LoVo (cell line): Measurements from ENCODE around the gene SLC2A4.

Experiments used
- DNase-seq: peaks from one replicate; pipeline ENCODE4 v3.0.0-alpha.2; 2016; ENCODE audit warnings: low spot score

Gene SLC2A4

DNA sequence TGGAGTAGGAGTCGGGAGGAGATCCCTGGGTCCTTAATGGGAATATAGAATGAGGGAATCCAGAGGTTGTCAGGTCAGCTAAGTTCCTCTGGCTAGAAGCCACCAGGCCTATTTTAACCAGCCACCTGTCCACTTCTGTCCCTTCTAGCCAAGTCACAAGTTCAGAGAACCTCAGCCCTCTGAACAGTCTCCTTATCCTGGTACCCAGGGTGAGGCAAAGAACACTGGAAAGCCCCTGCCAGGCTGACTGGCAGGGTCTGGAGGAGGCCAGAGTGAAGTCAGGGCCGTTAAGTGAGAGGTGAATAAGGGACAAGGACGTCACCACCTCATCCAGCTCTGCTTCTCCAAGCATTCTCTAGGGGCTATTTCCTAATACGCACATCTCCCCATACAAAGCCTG is 32.7 kb upstream of the SLC2A4 start:
- no peak for DNase-seq

DNA sequence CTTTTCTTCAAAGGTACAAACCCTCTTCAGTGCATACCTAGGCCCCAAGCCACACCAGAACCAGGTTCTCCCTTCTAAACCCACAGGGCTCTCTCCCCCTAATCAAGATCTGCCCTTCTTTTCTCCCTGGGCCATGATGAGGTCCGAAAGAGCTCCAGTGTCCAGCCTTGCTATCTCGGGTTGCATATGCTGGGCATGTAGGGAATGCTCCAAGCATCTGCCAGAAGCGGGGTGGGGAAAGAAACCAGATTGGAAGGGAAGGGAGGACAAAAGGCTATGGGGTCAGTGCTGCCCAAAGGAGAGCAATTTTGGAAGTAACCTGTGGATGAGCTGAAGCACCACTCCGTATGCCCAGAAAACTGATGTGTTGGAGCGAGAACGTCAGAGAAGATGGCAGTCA is 32.3 kb upstream of the SLC2A4 start:
- DNase-seq, result no peak

DNA sequence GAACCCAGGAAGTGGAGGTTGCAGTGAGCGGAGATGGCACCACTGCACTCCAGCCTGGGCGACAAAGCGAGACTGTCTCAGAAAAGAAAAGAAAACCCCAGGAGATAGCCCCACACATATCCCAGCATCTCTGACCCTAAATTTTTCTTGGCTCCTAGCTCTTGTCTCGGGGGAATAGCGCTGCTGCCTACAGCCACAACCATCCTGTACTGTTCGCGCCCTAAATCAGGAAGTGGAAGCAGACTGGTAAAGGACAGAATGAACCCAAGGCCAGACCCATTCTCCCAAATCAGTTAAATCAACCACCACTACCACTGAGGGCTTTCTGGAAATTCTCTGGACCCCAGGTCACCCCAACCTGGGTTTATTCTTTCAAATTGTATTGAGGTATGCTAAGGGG is 31.7 kb upstream of the SLC2A4 start:
- DNase-seq, result no peak

DNA sequence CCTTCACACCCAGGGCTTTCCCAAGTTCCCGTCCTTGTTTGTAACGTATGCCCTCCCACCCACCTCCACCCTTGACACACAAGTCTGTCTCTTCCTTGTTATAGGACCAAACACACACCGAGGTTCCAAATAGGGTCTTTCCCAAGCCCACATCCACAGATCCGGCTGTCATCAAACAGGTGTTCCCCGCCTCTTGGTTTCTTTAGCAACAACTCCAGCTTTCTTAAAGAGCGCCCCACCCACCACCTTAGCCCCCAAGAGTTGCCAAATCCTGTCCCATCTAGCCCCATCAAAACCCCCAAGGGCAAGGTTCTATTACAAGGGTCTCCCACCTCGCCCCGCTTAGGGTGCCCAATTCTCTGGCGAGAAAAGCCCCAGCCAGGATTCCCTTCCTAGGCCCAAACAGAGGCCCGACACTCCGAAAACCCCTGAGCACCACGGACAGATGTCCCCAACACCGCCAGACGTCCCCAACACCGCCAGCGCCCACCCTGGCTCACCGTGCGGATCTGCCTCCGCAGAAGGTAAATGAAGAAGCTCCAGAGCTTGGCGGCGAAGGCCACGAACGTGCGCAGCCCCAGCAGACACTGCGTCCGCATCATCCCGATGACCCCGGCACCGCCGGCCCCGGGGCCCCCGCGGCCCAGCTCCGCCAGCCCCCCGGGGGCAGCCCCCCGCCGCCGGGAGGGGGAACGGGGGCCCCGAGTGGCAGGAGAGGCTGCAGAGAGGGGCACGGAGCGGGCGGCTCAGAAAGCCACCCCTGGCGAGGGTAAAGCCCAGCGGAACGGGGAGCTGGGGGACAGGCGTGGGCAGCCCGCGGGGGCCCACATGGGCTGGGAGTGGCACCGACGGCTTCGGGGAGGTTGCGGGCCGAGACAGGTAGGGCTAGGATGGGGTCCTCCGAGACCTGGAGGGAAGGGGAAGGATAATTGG is 30.6 kb upstream of the SLC2A4 start:
- no peak for DNase-seq

DNA sequence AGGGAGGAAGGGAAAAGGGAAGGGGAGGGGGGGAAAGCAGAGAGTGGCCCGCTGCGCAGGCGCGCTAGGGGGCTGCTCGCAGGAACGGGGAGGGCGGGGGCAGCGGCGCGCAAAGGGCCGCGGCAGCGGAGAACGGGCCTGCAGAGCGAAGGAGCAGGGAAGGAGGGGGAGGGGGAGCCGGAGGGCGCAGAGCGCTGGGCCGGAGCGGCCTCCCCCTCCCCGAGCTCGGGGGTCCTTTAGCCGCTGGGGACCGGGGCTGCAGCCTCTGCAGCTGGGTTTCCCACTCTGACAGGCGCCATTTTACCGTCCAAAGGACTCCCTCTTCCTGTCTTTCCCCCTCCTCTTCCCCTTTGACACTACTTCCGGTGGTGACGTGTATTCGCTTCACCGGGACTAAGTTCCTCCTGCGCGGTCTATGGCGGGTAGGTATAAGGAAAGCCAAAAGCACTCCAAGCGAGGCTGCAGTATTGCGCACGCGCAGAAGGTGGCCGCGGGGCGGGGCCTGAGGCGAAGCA is 29.8 kb upstream of the SLC2A4 start, which contains the start of gene CTDNEP1:
Gene CTDNEP1 (minus strand): TSS at position 74 of the 515 bp plus-strand sequence. CDS start 438 bp downstream, outside the sequence.
- peak; percentile 97 for DNase-seq

DNA sequence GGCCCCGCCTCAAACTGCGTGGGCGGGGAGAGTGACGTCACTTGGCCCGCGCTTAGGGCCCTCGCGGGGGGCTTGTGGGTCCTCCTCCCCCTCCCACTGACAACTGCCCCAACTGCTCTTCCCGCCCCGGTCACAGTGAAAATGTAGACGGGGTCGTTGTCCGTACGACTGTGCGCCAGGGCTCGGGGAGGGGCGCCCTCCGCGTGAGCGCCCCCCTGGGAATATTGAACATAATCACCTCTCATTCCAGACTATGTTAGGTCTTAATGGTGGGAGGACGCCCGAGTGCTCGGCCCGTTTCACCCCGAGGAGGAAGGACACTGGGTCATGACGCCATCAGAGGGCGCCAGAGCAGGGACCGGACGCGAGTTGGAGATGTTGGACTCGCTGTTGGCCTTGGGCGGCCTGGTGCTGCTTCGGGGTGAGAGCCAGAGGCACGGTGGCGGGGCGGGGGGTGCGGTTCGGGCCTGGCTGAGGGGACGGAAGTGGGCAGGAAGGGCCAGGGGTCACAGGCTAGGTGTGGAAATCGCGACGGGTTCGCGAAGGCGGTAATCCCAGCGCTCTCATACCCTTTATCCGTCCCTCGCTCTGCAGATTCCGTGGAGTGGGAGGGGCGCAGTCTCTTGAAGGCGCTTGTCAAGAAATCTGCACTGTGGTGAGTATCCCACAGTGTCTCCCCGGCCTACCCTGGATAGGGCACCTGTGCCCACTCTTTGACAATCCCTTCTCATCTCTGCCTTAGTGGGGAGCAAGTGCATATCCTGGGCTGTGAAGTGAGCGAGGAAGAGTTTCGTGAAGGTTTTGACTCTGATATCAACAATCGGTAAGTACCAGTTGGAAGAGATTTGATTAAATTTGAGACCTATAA is 29.1 kb upstream of the SLC2A4 start, which contains the start of gene ELP5:
Gene ELP5 (plus strand): TSS at position 40 of the 868 bp plus-strand sequence. CDS start 336 bp downstream, at position 376.
- DNase-seq, result peak; percentile 95

DNA sequence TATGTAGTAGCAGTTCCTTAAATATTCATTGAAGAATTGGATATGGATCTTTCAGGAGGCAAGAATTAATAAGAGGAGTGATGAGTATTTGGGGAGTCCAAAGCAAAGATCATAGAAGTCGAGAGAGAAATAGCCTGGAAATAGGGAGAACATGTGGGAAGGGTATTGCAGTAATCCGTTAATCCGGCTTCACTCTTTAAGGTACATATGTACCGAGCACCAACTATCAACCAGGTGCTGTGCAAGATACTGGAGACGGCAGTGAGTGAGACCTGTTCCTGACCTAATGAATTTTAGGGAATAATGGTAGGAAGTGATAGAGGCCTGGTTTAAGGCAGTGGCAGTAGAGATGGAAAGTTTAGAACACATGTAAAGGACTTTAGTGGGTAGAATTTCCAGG is 28.4 kb upstream of the SLC2A4 start:
- DNase-seq, result no peak

DNA sequence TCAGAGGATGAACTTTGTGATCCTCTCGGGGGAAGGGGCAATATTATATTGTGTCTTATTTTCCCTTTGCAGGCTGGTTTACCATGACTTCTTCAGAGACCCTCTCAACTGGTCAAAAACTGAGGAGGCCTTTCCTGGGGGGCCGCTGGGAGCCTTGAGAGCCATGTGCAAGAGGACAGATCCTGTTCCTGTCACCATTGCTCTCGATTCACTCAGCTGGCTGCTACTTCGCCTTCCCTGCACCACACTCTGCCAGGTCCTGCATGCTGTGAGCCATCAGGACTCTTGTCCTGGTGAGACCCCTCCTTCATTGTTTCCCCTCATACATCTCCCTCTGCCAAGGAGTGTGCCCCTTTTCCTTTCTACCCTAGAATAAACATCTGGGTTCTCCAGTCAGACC is 27.0 kb upstream of the SLC2A4 start:
- no peak for DNase-seq

DNA sequence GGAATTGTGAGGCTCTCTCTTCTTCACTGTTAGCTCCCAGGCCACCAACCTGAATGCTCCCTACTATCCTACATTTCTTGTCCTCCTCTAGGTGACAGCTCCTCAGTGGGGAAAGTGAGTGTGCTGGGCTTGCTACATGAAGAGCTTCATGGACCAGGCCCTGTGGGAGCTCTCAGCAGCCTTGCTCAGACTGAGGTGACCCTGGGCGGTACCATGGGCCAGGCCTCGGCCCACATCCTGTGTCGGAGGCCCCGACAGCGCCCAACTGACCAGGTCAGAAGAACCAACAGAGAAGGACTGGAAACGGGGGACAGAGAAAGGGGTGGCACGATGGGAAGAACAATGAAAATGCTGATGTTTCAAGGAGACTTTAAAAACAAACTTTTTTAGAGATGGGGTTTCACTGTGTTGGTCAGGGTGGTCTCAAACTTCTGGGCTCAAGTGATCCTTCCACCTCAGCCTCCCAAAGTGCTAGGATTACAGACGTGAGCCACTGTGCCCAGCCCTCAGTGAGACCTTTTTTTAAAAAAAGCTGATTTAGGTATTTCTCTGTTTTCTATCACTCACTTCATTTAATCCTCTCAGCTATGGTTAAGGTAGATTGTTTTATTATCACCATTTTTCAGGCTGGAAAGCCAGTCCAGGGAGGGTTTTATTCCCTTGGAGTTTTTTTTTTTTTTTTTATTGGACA is 24.6 kb upstream of the SLC2A4 start:
- no peak for DNase-seq

DNA sequence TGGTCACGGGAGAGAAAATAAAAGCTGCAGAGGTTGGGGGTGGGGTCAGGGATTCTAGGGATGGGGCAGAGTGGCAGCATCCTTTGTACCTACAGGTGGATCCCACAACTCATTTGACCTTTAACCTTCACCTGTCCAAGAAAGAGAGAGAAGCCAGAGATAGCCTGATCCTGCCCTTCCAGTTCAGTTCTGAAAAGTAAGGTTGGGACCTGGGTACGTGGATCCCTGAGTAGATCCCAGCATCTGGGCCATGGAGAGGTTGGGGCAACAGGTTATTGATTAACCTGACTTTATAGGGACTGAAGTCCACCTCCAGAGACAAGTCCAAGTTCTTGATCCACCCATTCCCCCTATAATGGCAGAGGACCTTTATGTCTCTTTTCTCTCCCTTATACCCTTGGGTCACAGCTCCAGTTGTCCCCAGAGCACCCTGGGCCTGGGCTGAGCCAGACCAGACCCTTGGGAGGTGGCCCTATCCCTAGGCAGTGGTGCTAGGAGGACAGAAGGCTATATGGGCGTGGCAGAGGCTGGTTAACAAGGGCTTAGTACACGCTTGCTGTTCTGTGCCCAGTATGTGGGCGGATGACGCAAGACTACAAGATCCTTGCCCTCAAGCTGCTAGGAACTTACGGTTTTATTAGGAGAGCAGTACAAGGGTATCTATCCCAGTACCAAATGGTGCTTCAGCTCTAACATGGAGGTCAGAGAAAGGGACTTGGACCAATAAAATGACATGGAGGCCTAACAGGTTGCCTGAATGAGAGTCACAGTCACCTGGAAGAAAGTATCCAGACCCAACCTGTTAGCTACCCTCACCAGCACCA is 22.6 kb upstream of the SLC2A4 start:
- DNase-seq, result peak; percentile 89

DNA sequence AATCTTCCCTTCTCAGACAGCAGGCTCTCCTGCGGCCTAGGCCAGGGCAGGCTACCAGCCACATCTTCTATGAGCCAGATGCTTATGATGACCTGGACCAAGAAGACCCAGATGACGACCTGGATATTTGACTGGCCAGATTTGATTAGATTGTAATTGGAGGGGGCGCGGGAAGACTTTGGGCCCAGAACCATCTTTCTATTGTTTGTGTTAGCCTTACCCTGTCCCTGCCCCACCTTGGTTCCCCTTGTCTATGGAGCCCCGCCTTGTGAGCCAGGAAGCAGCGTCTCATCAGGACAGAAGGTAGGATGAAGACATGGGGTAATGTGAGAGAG is 22.0 kb upstream of the SLC2A4 start:
- DNase-seq, result no peak

DNA sequence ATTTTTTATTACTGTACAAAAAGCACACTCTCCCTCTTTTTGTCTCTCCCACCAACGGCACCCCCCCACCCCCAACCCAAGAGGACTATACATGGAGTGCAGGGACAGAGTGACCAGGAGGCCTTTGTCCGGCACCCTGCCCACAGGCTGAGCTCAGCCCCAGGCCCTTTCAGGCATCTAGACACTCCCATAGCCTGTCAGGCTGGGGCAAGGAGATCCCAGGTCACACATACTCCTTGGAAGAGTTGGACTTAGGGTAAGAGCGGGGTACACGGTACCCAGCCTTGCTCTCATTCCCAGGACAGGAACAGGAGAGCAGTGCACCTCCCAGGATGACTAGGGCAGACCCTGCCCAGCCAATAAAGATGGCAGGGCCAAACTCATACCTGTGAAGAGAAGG is 21.4 kb upstream of the SLC2A4 start:
- no peak for DNase-seq

DNA sequence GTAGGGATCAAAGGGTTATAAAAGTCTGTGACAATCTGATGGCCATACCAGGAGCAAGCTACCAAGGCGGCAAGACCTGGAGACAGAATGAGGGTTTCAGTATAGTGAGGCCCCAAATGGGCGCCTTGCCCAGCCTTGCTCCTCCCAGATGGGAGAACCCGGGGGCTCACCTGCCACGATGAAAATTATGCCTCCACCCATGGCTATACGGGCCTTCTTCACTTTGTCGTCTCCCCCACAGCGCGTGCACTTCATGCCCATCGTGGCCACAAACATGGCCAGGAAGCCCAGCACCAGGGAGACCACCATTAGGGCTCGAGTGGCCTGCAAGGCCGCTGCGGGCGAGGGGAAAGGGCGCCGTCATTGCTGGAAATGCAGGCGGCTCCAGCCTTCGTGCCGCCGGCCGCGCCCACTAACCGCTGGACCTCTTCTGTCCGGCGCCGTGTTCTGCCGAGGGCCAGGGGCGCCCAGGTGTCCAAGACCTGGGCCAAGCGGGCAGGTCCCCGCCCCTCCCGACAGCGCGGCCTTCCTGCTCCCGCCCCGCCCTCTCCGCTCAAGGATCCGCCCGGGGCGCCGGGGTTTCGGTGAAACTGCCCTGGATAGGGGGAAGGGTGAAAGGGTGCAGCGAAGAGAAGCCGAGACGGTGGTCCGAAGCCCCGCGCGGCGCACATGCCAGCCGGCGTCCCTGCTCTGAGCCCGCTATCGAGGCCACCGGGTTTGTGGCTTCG is 20.7 kb upstream of the SLC2A4 start:
- DNase-seq, result peak; percentile 66

DNA sequence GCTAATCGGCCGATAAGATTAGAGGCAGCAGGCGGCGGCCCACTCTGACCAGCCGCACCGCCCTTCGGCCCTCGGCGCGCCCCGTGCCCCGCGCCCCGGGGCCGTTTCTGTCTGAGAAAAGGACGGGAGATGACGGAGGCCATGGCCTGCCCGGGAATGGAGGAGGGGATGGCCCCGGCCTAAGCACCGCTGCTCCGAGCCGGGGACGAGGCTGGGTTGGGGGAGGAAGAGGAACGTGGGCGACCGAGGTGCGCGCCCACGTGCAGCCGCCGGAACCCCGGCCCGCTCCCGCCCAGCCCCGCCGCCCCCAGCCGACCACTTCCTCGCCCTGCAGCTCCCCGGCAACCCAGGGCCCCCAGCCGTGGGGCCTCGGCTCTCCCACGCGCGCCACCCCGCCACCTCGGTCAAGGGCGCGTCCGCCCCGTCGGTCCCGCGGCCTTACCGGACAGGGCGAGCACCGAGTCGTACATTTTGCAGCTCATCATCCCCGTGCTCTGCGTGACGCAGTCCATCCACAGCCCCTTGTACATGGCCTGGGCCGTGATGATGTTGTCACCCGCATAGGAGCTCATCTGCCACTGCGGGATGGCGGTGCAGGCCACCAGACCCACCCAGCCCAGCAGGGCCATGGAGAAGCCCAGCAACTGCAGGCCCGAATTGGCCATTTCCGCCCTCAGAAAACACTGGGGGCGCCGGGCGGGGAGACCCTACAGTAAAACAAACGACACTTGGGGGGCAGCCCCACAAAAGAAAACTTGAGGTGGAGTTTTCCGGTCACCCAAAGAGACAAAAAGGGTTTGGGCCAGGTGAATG is 19.9 kb upstream of the SLC2A4 start:
- no peak for DNase-seq

DNA sequence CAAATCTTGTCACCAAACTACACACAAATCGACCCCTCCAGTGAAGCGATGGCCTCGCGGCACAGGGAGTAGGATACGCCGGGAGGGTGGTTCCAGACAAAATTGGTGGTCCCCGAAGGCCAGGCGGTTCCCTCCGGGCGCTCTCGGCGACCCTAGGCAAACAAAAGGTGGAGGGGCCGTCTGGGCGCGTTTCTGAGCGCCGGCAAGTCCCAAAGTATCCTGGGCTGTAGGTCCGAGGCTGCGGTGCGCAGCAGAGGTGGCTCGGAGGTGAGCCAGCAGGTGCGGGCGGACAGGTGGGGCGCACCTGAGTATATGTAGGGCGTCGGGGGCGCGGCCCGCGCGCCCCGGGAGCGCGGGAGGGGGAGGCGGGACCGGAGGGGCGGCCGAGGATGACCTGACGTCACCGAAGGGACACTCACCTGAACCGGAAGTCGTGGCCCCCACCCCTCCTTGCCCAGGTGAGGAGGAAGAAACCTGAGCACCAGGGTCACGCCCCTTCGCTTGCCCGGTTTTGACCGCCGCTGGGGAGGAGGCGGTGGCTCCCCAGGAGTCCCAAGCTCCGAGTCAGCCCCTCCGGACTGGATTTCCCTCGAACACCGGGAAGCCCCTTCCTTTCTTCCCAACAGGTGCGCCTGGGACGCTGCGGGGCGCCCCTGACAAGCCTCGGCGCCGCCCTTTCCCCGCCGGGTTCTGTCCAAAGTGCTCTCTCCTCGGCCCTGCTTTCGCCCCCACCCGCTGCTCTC is 19.2 kb upstream of the SLC2A4 start, which contains the start of gene CLDN7:
Gene CLDN7 (minus strand): TSS at position 287 of the 743 bp plus-strand sequence. CDS start 435 bp downstream, outside the sequence.
- peak; percentile 87 for DNase-seq

DNA sequence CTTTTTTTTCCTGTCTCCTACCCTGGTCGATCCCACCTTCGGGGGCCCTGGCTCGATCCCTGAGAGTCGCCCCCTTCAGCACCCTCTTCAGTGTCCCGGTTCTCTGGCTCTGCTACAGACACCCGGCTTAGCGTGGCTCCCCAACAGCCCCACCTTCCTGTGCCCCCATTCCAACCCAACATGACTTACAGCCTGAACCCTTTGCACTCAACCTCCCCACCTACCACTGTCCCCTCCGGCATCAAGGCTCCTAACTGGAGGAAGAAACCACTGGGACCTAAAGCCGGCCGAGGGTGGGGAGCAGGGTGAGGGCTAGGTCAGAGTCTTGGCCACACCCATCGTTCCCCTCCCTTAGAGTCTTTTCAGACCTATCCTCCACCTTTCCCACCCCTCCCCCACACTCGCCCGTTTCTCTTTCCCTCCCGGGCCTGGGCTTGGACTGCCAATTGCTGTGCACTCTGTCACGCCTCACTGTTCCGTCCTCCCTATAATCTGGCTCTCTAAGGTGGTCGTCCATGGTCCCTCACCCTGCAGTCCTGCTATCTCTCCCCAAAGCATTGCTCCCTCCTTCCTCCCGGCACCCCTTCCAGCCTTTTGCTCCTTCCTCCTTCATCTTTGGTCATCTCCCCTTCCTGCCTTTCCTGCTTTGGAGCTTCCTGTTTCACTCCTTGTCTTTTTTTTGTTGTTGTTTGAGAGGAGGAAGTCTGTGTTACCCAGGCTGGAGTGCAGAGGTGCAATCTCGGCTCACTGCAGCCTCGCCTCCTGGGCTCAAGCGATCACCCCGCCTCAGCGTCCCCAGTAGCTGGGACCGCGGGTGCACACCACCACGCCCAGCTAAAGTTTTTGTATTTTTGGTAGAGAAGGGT is 18.4 kb upstream of the SLC2A4 start:
- peak; percentile 82 for DNase-seq

DNA sequence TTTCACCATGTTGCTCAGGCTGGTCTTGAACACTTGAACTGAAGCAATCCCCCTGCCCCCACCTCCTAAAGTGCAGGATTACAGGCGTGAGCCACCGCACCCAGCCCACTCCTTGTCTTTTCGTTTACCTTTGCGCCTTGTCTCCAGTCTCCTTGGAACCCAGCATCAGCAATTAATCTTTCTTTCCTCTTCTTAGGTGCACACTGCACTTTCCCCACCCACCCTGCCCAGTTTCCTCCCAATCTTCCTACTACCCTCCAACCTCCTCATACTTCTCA is 17.8 kb upstream of the SLC2A4 start:
- DNase-seq, result no peak

DNA sequence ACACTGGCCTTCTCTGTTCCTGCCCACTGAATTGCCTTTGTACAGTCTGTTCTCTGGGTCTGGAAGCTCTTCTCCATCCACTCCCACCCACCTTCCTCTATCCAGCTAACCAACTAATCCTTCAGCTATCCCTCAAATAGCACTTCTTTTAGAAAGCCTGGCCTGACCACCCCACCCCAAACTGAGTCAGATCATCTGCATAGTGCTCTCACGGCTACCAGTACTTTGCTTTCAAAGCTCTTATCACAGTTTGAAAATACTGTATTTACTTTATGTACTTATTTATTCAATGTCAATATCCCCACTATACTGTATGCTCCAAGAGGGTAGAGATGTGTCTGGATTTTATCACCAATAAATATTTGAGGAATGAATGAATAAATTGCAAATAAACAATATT is 14.7 kb upstream of the SLC2A4 start:
- DNase-seq, result no peak
